Progenitor cell of endocrine pancreas (in vitro differentiated cells): ENCODE results near the gene AURKA. TPM values are rescaled to one million over a fixed set of nuclear protein-coding genes. Genes with fewer than 3 reads are reported as not detected.

ENCODE experiments used
- DNase-seq: peaks from one replicate; pipeline ENCODE4 v3.0.0; 2021; ENCODE audit warnings: low spot score; ENCODE audit not compliant: unreplicated experiment
- H3K27ac Mint-ChIP-seq: 2 replicates; pipeline ENCODE4 v1.8.0; 2021; ENCODE audit warnings: mild to moderate bottlenecking, moderate library complexity, mixed read lengths
- H3K27me3 Mint-ChIP-seq: 2 replicates; pipeline ENCODE4 v1.8.0; 2021; ENCODE audit warnings: mixed read lengths
- H3K36me3 Mint-ChIP-seq: 2 replicates; pipeline ENCODE4 v1.8.0; 2022; ENCODE audit warnings: mixed read lengths; ENCODE audit not compliant: insufficient read depth
- H3K4me1 Mint-ChIP-seq: 2 replicates; pipeline ENCODE4 v1.8.0; 2021; ENCODE audit warnings: low read depth, mixed read lengths
- H3K4me3 Mint-ChIP-seq: 2 replicates; pipeline ENCODE4 v1.8.0; 2021; ENCODE audit warnings: low read depth, mild to moderate bottlenecking, moderate library complexity, mixed read lengths
- H3K9me3 Mint-ChIP-seq: 2 replicates; pipeline ENCODE4 v1.8.0; 2021; ENCODE audit warnings: low read depth, mixed read lengths
- CTCF ChIP-seq: fragments of 200-600 bp; sonication (generic); IDR thresholded peaks from one replicate; pipeline ENCODE4 v1.5.0; 2021; ENCODE audit warnings: antibody characterized with exemption, mild to moderate bottlenecking; ENCODE audit not compliant: unreplicated experiment
- total RNA-seq: library from RNA; stranded (reverse); gene quantifications from 2 replicates; pipeline ENCODE4 v1.2.1, GENCODE V29; 2021

Gene AURKA
- total RNA-seq, 1 donor from 2014 or later, result 26.1 TPM

DNA sequence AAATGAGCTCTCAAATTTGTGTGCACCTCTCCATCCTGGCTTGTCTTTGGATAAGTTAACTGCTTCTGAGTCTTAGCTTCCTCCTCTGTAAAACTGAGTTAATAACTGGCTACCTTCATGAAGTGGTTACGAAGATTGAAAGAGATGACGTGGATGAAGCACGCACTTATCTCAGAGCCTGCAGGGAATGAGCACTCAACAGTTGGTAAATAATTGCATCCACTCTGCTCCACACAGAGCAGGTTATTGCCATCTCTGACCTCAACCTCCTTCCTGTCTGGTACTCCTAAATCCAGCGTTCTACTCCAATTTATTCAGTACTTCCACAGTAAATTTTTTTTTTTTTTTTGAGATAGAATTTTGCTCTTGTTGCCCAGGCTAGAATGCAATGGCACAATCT is 6.9 kb downstream of the AURKA start:
- TF ChIP-seq CTCF, result no peak
- peaks cover 20% of the 10 kb centered on the region for H3K36me3 Mint-ChIP-seq
- H3K4me1 Mint-ChIP-seq, result peaks cover 8% of the 10 kb centered on the region
- H3K27ac Mint-ChIP-seq, result no peak overlapping the region
- no peak for DNase-seq
- H3K4me3 Mint-ChIP-seq, result no peak overlapping the region
- no peaks in the 10 kb centered on the region for H3K9me3 Mint-ChIP-seq
- no peaks in the 10 kb centered on the region for H3K27me3 Mint-ChIP-seq

GRCh38 chr20:56383334-56383733 is 8.7 kb downstream of the AURKA start:
- Mint-ChIP-seq H3K27ac (no peak overlapping the region), H3K9me3 (no peaks in the 10 kb centered on the region), H3K36me3 (peaks cover 16% of the 10 kb centered on the region), H3K27me3 (no peaks in the 10 kb centered on the region), H3K4me3 (no peak overlapping the region), H3K4me1 (peaks cover 5% of the 10 kb centered on the region)
- no peak for DNase-seq
- TF ChIP-seq CTCF, result no peak

GRCh38 chr20:56382696-56383095 is 9.3 kb downstream of the AURKA start:
- no peaks in the 10 kb centered on the region for H3K9me3 Mint-ChIP-seq

DNA sequence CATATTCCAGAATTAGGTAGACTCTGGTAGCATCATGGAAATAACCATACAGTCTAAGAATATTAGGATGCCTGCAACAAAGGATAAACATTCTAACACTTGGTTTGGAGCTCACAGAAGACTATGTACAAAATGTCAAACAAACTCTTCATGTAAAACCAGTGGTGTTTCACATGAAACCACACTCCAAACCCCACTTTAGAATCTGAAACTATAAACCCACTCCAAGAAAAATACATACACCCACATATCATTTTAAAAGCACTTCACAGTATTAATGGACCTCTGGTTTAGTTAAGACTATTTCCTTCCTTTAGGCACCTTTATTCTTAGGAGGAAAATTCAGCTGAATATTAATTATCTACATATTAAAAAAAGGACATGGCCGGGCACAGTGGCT is 10.5 kb downstream of the AURKA start:
- H3K4me3 Mint-ChIP-seq, result no peak overlapping the region
- no peak overlapping the region for H3K27ac Mint-ChIP-seq
- H3K36me3 Mint-ChIP-seq, result peaks cover 18% of the 10 kb centered on the region
- H3K9me3 Mint-ChIP-seq, result no peaks in the 10 kb centered on the region
- H3K27me3 Mint-ChIP-seq, result no peaks in the 10 kb centered on the region
- H3K4me1 Mint-ChIP-seq, result peaks cover 5% of the 10 kb centered on the region
- DNase-seq, result no peak
- no peak for TF ChIP-seq CTCF

More at GRCh38 chr20:56382696-56383095, 9.3 kb downstream of the AURKA start:
- H3K27me3 Mint-ChIP-seq, result no peaks in the 10 kb centered on the region
- H3K4me3 Mint-ChIP-seq, result no peak overlapping the region
- DNase-seq, result no peak
- H3K36me3 Mint-ChIP-seq, result peaks cover 16% of the 10 kb centered on the region
- no peak for TF ChIP-seq CTCF
- no peak overlapping the region for H3K27ac Mint-ChIP-seq
- H3K4me1 Mint-ChIP-seq, result peaks cover 5% of the 10 kb centered on the region

DNA sequence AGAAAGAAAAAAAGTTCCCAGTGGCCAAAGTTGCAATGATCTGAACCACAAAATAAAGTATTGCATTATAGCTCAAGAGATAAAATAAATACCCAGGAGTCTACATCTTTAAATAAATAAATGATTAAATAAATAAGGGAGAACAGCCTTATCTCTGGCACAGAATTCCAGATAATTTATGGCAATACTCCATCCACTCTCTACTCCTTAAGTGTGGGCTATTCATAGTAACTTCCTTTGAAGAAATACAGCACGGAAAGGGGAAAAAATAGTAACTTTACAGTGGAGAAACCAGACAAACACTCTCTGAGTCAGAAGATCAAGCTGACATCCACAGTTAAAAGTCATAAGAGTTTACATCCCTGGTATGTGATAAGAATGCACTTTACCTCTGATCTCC is 11.6 kb downstream of the AURKA start:
- Mint-ChIP-seq H3K4me1 (peaks cover 7% of the 10 kb centered on the region), H3K27me3 (no peaks in the 10 kb centered on the region), H3K27ac (no peak overlapping the region), H3K4me3 (no peak overlapping the region), H3K36me3 (peaks cover 17% of the 10 kb centered on the region), H3K9me3 (no peaks in the 10 kb centered on the region)
- TF ChIP-seq CTCF, result no peak
- no peak for DNase-seq
